ENCODE results near the gene SLIT3. TPM values are rescaled to one million over a fixed set of nuclear protein-coding genes. Genes with fewer than 3 reads are reported as not detected.

Gene SLIT3
- total and polyA plus RNA-seq, 2 experiments from 2014 or later, result 0.59 to 0.71 TPM

GRCh38 chr5:168683927-168684295 is 617.0 kb downstream of the SLIT3 start:
- H3K79me2 ChIP-seq (replicated peaks; ENCODE audit: insufficient read depth), result no peaks in the 10 kb centered on the region
- no peak overlapping the region for H3K27ac ChIP-seq (ENCODE audit: low read depth)
- no peaks in the 10 kb centered on the region for H3K36me3 ChIP-seq (ENCODE audit: insufficient read depth)
- Mint-ChIP-seq H3K36me3 (ENCODE audit: low read depth) (no peaks in the 10 kb centered on the region), H3K27me3 (ENCODE audit: insufficient read depth, low read depth, poor library complexity) (peaks cover 2% of the 10 kb centered on the region), H3K4me1 (no peaks in the 10 kb centered on the region; the same call in 2 of the 3 replicates), H3K9me3 (no peaks in the 10 kb centered on the region), H3K27ac (no peak overlapping the region), H3K4me3 (no peak overlapping the region)
- TF ChIP-seq REST (IDR thresholded peaks at IDR 0.05; ENCODE audit: unreplicated experiment) (no peak), CREB1 (CRISPR knock-in tag; IDR thresholded peaks at IDR 0.05; ENCODE audit: low read depth) (no peak), ZNF331 (CRISPR knock-in tag; IDR thresholded peaks at IDR 0.05; ENCODE audit: low read depth) (no peak), STAT1 (IDR thresholded peaks at IDR 0.05; ENCODE audit: unreplicated experiment) (no peak), EZH2phosphoT487 (IDR thresholded peaks at IDR 0.05; ENCODE audit: unreplicated experiment) (no peak), CTCF (conservative IDR thresholded peaks at IDR 0.05; ENCODE audit: low read depth in 2 of 2) (no peak), ZNF462 (CRISPR knock-in tag; IDR thresholded peaks at IDR 0.05) (no peak), JUNB (IDR thresholded peaks at IDR 0.05; ENCODE audit: unreplicated experiment) (no peak), EZH2 (IDR thresholded peaks at IDR 0.05; ENCODE audit: low read depth, unreplicated experiment) (no peak), POLR2AphosphoS5 (IDR thresholded peaks at IDR 0.05; ENCODE audit: low read depth) (no peak), NANOG (IDR thresholded peaks at IDR 0.05; ENCODE audit: borderline replicate concordance) (no peak), ZNF114 (CRISPR knock-in tag; IDR thresholded peaks at IDR 0.05) (no peak), ETS1 (IDR thresholded peaks at IDR 0.05) (no peak)
- H2AFZ ChIP-seq, result no peak overlapping the region
- no peaks in the 10 kb centered on the region for H4K20me1 ChIP-seq (replicated peaks; ENCODE audit: insufficient read depth)
- ATAC-seq (no peak), DNase-seq (ENCODE audit: low spot score) (no peak)
- no peaks in the 10 kb centered on the region for H3K9me2 ChIP-seq (ENCODE audit: insufficient read depth)
- H3K4me3 ChIP-seq, result no peak overlapping the region
- no peaks in the 10 kb centered on the region for H3K27me3 ChIP-seq (ENCODE audit: insufficient read depth)
- no peak overlapping the region for H3K4me2 ChIP-seq
- no peaks in the 10 kb centered on the region for H3F3A ChIP-seq (replicated peaks; ENCODE audit: low read depth)
- no peaks in the 10 kb centered on the region for H3K4me1 ChIP-seq (ENCODE audit: insufficient read depth)

All from GM23338 (cell line).